Measurements from ENCODE around the gene MEG3. TPM values are rescaled to one million over a fixed set of nuclear protein-coding genes. Genes with fewer than 3 reads are reported as not detected.
A peak's percentile ranks its signal among the peaks of the same experiment; 100 is the strongest.

MEG3 gene
- total RNA-seq (2014; rRNA removed; shearing (Covaris generic)): not detected in 2 replicates
- not detected in 2 replicates for polyA plus RNA-seq (2015; cell fraction: cytosol; rRNA removed)
- polyA plus RNA-seq (2015; cell fraction: nucleus; rRNA removed): not detected in 2 replicates

DNA sequence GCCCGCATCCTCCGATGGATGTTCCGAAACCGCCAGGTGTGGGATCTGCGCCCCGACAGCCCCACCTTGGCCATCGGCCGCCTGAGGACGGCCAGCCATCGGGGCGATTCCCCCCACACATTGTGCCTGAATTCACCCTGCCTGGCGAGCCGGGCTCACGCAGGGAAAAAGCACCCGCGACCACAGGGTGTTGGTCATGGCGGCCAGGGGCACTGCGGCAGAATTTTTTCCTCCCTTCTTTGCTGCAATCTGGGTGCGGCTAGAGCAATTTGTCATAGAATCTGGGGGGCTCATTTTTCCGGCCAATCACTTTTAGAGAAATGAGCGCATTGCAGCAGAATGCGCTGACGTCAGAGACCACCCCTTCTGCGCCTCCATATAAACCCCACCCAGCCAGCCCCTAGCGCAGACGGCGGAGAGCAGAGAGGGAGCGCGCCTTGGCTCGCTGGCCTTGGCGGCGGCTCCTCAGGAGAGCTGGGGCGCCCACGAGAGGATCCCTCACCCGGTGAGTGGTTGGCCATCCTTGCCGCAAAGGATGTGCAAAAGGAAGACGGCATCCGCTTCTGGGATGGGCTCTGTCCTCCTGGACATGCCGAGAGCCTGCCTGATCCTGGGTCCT is at the start of gene MEG3:
TSS of gene MEG3 (plus strand) at position 406 of the 619 bp plus-strand sequence.
- no peak for DNase-seq (ENCODE audit: low read depth)

DNA sequence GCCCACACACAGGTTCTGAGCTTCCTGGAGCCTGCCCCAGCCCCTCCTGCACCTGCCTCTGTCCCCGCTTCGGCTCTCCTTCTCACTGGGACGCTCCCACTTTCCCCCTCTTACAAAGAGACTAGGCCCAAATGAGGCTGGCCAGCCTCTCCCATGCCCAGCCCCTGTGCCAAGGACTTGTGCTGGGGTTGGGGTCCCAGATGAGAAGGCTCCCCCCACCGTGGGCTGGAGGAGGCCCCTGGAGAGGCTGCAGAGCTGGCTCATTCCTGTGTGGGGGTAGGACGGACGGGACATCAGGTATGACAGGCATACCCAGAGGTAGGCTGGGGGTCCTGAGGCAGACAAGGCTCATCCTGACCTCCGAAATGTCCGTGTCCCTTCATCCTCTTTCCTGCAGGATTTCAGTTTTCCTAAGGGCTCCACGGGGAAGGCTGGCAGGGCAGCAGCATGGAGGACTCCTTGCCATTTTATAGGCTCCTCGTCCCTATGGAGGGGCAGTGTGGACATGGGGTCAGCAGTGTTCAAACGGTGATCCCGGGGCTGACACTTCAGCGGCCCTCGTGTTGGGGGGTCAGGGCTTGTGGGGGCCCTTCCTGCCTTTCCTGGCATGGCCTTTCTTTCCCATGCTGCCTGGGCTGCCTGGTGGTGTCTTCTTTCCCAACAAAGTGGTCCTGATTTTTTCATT is 49.1 kb upstream of the MEG3 start:
- DNase-seq (ENCODE audit: low read depth): no peak

DNA sequence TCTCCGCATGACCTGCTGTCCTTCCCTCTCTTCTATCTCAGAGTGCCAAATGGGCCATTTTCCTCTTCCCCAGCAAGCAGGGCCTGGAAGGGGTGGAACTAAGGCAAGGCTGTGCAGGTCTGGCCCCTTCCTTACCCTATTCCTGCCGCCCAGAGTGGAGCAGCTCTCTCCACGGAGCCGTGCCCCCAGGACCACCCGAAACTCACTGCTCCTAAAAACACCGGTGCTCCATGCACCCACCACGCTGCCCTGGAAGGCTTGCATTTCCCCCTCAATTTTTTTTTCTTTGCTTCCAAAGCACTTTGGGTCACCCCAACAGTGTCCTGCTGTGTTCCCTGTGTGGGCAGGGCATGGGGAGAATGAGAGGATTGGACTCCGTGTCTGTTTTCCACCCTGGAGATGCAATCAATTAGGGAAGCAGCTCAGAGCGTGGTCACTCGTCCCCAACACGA is 48.5 kb upstream of the MEG3 start:
- DNase-seq (ENCODE audit: low read depth): no peak

DNA sequence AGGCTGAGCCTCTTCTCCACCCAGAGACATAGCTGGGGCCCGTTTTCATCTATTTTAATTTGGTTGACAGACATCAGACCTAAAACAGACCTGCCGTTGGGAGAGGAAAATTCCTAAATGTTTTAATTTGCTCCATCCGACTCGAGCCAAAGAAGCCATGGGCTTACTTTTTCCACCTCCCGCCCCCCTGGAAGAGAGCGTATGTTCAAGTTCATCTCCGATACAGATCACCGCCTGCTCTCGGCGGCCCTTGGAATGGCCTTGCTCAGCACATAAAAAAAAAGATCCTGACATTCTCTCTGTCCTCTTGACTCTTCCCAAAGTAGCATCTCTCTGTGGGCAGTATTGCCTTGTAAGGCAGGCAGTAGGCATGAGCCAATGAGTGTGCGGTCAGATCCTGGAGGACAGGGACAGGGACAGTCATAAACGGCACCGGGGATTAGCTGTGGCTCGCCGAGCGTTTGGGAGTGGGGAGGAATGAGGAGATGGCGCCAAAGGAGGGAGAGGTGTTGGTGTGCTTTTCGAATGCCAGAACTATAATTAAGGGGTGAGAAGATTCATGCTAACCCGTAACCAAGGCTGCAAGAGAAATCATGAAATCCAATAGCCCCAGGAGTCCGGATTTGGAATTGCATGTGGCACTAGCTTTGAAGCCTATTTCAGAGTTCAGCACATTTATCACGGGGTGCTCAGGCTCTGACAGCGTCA is 47.9 kb upstream of the MEG3 start:
- DNase-seq (ENCODE audit: low read depth): no peak

DNA sequence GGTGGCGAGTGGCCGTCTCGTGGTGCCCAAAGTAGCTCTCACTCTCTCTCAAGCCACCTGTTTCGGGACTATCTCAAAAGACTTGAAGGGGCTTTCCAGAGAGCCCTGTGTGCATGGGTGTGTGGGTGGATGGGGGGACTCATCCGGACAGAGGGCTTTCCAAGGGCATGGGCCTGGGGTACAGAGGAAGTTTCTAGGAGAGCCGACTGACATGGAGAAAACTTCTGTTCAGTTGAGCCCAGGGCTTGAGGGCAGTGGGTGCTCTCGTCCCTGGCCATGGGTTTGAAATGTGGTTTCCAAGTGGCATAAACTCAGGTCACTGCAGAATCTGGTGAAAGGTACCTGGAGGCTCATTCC is 47.4 kb upstream of the MEG3 start:
- DNase-seq (ENCODE audit: low read depth): no peak

DNA sequence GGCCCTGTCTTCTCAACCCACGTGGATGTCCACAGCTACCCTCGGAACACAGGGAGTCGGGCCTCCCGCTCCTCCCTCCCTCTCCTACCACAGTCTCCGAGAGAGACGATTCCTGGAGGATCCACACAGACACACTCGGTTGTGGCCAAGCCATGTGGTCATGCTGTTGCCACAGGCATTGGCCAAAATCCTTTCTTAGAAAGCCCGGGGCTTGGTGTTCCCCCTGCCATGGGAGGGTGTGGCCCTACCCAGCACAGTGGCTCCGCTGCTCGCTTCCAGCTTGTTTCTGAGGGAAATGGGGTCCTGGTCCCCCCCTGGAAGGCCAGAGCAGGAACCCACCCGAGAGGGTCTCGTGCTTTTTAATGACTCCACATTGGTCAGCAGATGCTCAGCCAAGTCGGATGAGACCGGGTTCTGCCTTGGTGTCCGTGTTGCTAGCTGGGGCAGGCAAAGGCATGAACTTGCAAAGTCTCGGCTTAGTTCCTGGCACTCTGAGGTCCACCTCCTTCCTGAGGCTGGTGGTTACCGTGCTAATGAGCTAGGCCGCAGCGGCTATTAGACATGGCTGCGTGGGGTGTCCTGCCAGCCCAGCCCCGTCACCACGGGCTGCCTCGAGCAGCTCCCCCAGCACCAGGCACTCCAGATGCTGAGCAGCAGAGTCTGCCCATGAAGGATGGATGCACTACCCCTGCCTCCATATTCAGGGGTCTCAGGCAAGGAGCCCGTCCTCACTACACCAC is 46.8 kb upstream of the MEG3 start:
- no peak for DNase-seq (ENCODE audit: low read depth)

DNA sequence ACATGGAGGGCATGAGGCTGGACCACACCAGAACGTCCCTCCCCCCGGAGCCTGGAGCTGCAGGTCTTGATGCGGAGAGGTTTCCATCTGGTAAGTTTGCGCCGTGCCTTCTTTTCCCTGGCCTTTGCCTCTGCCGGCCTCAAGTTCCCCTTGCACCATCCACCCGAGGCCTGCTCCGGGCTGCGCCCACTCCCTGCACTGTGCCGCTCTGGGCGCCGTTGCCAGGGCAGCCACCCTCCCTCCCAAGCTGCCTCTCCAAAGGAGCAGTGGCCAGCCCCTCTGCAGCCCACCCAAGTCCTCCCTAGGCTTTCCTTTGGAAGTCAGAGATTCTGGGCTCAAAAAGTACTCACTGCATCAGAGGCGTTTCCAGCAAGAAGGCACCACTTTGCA is 46.2 kb upstream of the MEG3 start:
- no peak for DNase-seq (ENCODE audit: low read depth)

DNA sequence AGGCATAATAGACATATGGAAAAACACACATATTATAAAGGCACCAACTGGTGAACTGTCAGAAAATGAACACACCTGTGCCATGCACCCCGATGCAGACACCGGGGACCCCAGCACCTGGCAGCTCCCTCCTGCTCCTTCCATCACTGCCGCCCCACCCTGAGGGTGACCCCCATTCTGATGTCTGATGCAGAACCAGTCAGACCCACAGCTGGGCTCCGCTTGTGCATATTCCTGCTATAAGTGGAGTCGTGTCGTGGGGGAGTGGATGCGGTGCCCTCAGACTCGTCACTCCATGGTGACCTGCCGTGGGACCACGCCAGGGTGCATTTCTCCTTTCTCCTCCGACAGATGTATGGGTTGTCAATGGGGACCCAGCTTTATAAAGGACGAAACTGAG is 45.7 kb upstream of the MEG3 start:
- DNase-seq (ENCODE audit: low read depth): no peak

DNA sequence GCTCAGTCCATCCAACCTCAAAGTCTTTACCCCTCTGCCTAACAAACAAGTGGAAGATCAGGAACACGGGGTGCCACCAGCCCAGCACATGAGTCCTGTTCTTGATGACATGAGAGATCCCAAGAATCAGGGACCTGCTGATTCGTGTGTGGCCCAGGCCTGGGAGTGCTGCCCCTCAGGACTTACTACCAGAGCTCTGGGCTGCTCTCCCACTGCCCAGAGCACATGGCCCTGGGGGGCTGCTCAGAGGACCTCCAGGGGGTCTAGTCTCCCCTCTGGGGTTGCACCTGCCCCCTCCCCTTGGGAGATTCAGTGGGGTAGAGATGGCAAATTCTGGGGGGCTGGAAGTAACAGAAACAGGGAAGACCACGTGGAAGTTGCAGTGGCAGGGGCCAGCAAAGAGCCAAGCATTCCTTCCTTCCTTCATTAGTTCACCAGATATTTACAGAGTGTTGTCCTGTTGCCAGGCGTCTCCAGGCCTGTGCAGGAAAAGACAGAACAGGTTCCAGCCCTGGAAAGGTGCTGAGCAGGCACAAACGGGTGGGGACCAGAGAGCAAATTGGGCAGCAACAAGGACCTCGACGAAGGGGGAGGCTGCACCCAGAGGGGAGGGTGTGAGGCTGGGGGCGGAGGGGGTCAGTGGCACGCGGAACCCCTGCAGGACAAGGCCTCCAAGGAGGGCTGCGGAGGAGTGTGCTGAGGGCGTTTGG is 45.1 kb upstream of the MEG3 start:
- DNase-seq (ENCODE audit: low read depth): no peak

DNA sequence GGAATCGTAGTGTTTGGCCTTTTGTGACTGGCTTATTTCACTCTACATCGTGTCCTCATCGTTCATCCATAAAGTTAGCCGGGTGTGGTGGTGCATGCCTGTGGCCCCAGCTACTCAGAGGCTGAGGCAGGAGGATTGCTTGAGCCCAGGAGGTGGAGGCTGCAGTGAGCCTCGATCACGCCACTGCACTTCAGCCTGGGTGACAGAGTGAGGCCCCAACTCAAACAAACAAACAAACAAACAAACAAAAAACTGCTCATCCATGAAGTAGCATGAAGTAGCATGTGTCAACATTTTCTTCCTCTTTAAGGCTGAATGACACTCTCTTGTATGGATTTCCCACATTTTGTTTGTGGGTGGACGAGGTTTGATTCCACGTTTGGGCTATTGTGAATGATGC is 44.0 kb upstream of the MEG3 start:
- no peak for DNase-seq (ENCODE audit: low read depth)

DNA sequence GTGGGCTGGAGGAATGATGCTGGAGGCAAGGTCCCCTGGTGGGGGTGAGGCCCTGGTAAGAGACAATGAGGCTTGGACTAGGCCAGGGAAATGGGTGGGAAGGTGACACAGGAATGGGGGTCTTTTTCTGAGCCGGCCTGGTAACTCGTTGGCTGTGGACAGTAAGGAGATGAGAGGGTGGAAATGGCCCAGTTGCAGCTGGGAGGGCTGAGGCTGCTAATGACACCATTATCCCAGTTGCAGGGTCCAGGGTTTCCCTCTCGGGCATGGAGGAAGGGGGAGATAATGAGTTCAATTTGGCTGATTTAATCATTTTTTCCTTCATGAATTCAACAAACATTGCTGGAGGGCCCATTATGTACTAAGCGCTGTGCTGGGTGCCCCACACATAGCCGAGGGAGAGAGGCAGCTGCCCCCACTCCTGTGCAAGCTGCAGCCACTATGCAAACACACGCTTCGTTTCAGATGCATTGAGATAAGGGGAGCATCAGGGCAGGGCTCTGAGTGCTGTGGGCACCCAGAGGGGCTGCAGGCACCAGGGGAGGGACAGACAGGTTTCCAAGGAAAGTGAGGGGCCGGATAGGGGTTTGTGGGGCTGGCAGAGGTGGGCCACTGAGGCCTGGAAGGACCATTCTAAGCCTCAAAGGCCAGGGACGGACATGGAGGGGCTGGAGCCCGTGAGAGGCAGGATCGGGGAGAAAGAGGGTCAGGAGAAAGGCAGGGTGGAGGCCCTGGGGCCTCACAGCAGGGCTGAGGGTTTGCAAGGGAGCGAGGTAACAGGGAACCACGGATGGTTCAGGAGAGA is 43.2 kb upstream of the MEG3 start:
- DNase-seq (ENCODE audit: low read depth): no peak

DNA sequence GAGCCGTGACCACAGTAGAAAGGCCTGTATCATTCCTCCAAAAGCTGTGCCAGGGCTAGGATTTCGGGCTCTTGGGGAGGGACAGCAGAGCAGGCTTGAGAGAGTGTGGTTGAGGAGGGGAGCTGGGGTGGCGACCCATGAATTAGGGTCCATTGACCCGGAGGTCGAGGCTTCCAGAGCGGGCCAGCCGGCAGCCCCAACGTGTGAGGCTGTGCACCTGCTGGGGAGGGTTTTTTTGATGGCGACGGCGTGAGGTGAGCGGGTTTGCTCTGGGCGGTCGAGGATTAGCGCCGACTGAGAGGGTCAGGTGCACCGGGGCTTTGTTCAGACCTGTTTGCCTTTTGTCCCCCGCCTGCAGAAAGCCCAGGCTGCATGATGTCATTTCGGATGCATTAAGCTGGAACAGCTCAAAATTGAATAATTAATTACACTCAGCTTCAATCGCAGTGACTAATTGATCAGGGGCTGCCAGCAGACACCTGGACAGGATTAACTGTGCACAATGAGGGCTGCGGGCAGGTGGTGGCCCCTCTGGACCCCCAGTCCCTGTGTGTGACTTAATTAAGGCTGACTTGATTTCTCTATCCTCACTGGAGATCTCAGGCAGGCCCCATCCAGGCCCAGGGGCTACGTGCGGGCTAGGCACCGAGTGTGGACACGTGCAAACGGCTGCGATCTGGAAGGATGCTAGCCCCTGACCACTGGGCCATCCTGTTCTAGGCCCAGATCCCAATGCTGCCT is 42.1 kb upstream of the MEG3 start:
- no peak for DNase-seq (ENCODE audit: low read depth)

DNA sequence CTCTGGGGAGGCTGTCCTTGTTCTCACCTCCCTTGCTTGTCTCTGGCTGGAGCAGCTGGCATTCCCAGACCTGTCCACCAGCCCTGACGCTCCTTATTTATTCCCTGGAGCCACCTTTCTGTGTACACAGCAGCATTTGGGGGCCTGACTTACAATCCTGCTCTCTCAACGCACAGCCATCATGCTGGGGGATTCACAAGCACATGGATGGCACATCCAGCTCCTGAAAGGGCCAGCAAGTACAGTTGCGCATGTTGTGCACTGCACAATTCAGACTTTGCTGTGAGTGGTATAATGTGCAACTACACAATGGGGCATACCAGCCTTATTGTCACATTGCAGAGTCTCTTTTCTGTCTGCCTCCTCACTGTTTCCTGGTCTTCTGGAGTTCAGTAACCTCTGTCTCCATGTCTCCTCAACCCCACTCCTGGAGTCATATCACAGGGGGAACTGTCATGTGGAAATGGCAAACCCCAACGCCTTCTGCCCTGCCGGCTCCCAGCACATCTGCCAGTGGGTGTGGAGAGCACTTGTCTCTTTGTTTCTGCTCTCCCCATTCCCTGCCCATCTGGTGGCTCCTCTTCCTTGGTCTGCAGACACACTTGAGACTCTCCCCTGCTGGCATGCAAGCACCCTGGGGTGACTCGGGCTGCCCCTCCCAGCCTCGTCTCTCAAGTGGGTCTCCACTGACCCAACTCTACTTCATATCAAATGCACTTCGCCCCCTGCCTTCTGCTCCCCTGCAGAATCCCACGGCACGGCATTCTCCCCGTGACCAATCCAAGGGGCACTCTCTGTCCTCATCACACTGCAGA is 41.2 kb upstream of the MEG3 start:
- no peak for DNase-seq (ENCODE audit: low read depth)

DNA sequence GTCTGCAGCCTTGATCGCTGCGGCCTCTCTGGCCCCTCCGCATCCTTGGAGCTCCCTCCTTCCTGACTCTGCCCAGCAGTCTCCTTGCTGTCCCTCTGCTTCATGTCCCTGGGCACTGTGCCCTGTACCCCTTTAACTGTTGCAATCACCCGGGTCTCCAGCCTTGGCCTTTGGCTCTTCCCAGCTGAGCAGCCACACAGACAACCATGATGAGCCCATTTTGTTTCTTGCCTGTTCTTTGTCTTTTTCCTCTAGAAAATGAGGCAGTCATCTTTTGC is 40.6 kb upstream of the MEG3 start:
- DNase-seq (ENCODE audit: low read depth): no peak

DNA sequence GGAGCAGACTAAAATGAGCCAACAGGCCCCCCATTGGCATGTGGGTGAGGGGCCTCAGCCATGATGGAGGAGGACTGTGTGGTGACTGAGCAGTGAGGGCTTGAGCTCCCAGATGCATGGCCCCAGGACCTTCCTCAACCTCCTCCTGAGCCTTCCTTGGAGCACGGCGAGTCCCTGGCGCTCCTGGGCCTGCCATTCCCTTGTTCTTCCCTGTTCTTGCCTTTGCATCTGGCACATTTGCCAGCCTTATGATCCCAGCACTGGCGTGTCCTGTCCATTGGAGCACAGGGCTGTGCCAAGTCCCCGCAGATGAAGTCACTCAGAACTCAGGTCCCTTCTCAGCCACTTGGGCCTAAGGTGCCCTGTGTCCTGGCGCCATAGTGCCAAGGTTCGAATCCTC is 40.3 kb upstream of the MEG3 start:
- no peak for DNase-seq (ENCODE audit: low read depth)

DNA sequence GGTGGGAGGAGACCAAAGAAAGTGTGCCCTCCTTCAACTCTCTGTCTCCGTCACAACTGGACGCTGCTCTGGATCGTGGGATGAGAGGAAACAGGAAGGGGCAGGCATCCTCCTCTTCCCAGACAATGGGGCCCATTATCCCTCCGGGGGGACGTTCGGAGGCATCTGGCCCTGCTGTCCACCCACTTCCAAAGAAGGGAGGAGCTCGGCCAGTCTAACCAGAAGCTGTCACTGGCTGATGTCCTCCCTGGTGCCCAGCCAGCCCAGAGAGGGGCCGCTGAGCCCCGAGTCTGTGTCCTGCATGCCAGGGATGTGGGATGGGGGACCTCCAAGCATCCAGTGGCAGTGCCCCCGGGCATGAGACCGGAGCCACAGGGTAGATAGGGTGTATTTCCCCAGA is 39.8 kb upstream of the MEG3 start:
- DNase-seq (ENCODE audit: low read depth): peak; percentile 29

DNA sequence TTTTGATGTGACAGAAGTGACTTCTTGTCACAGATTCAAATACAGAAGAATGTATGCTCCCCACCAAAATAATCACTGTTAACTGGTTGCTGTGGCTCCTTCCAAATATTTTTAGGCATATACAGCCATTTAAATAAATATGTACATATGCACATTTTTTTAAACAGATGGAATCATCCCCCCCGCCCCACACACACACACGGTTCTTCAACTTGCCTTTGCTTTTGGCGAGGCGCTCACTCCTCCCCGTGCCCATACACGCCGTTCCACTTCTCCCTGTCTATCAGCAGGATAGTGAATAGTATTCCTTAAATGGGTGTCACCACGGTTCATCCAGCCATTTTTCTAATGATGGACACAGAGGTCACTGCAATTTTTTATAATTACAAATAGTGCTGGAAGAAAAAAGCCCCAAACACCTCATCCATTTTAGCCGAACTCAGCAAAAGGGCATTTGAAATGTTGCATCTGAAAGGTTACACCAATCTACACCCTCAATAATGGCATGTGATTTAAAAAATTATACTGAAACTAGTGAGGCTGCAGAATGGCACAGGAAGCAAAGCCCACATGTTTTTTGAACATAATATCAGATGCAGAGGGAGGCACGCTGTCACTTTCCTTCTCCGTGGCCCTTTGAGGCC is 39.2 kb upstream of the MEG3 start:
- no peak for DNase-seq (ENCODE audit: low read depth)

DNA sequence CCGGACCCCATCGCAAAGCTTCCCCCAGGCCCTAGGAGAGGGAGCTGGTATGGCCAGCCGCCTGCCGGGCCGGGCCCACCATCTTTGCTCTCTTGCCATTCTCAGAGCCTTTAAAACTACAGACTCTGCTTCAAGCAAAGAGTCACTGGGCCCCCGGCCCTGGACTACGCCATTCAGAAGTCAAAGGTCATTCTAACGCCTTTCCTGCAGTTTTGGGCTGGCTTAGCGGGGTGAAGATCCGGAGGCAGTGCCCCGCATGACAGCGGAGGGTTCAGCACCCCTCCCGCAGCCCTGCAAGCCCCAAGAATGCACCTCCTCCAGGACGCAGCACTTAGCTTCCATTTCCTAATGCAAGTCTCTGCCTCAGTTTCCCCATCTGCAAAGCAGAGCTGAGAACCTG is 38.3 kb upstream of the MEG3 start:
- no peak for DNase-seq (ENCODE audit: low read depth)

DNA sequence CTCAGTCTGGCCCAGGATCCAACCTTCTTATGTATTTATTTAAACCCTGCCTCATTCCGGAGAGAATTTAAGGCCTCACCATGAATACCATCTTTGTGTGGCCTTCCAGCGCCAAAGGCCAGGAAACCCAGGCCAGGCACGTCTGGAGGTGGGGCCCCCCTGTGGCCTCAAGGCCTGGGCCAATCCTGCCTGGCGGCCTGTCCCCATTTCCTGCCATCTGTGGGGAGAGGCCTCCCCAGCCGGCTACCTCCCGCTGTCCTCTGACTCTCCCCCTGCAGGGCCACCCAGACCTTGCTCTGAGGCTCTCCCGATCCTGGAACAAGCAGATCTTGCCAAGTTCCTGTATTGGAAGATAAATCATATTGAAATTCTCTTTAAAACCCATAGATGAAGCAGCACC is 37.4 kb upstream of the MEG3 start:
- DNase-seq (ENCODE audit: low read depth): no peak
